Endothelial cell of umbilical vein (primary cell): ENCODE measurements around the gene VPS51. TPM values are rescaled to one million over a fixed set of nuclear protein-coding genes. Genes with fewer than 3 reads are reported as not detected.

Experiments
- BruUV-seq: library from RNA; stranded (reverse); fragments of 400-500 nt; replicated peaks from 2 replicates; lab custom pipeline; 2021; lab: Mats Ljungman, UMichigan
- CTCF ChIA-PET: fragments of 300-600, 350-600 bp; sonication (Branson Sonifier 250); formaldehyde crosslinking; loops from one replicate; lab custom pipeline; 2021; ENCODE audit warnings: antibody characterized with exemption, inconsistent platforms; lab: Charles Lee
- POLR2A ChIA-PET: fragments of 300-600, 350-600 bp; sonication (Branson Sonifier 250); formaldehyde crosslinking; loops from one replicate; lab custom pipeline; 2021; ENCODE audit warnings: antibody characterized with exemption, inconsistent platforms; lab: Charles Lee
- DNase-seq: peaks from one replicate; pipeline ENCODE4 v3.0.0-alpha.2; 2011; ENCODE audit warnings: low read depth, low spot score
- FAIRE-seq: peaks from 2 replicates; lab custom pipeline; 2011; peaks lifted over from hg19 to GRCh38; lab: Jason Lieb, UNC
- H2AFZ ChIP-seq: 2 replicates; pipeline ENCODE4 v1.6.0; 2012; ENCODE audit warnings: low read depth, low read length, control low read depth, inconsistent platforms
- H3K27ac ChIP-seq: 2 replicates; pipeline ENCODE4 v1.5.1; 2011; ENCODE audit warnings: low read depth, mild to moderate bottlenecking, control low read depth, low read length, moderate library complexity; ENCODE audit not compliant: insufficient read depth
- H3K27me3 ChIP-seq, 2 experiments: 2 replicates each; pipeline versions ENCODE4 v1.6.0 to v1.6.1; 2011; ENCODE audit warnings: low read length in 2 of 2, mixed read lengths in 1 of 2; ENCODE audit not compliant: control insufficient read depth in 2 of 2, insufficient read depth in 2 of 2
- H3K36me3 ChIP-seq, 2 experiments: 2 replicates in 1 of 2; 3 replicates in 1 of 2; pipeline ENCODE4 v1.5.1; 2011; ENCODE audit warnings: low read length in 2 of 2, mild to moderate bottlenecking in 1 of 2, moderate library complexity in 1 of 2; ENCODE audit not compliant: control insufficient read depth in 2 of 2, insufficient read depth in 2 of 2; ENCODE audit errors: extremely low read depth in 1 of 2
- H3K4me1 ChIP-seq: 3 replicates; pipeline ENCODE4 v1.5.1; 2011; ENCODE audit warnings: mild to moderate bottlenecking, low read length; ENCODE audit not compliant: control insufficient read depth, insufficient read depth; ENCODE audit errors: extremely low read depth
- H3K4me2 ChIP-seq: 2 replicates; pipeline ENCODE4 v1.6.1; 2011; ENCODE audit warnings: low read length, control low read depth, mixed read lengths; ENCODE audit not compliant: insufficient read depth
- H3K4me3 ChIP-seq, 3 experiments: fragments of 200-600 bp in 1 of 3; sonication (generic), shearing (Covaris generic) in 1 of 3; replicated peaks in 1 of 3; 2 replicates each; pipeline ENCODE4 v1.5.1; 2011 to 2016; ENCODE audit warnings: control low read depth in 3 of 3, low read length in 3 of 3, mild to moderate bottlenecking in 2 of 3, inconsistent platforms in 1 of 3, low read depth in 1 of 3, moderate library complexity in 1 of 3; ENCODE audit not compliant: insufficient read depth in 1 of 3
- H3K79me2 ChIP-seq: 2 replicates; pipeline ENCODE4 v1.6.0; 2012; ENCODE audit warnings: low read length, inconsistent platforms; ENCODE audit not compliant: control insufficient read depth, insufficient read depth
- H3K9ac ChIP-seq: replicated peaks from 2 replicates; pipeline ENCODE3; 2011; ENCODE audit warnings: low read length, control low read depth; ENCODE audit not compliant: insufficient read depth; ENCODE audit errors: extremely low read depth
- H3K9me1 ChIP-seq: replicated peaks from 3 replicates; pipeline ENCODE4 v1.6.0; 2011; ENCODE audit warnings: mild to moderate bottlenecking, low read length; ENCODE audit not compliant: control insufficient read depth, insufficient read depth; ENCODE audit errors: extremely low read depth
- H3K9me3 ChIP-seq: replicated peaks from 2 replicates; pipeline ENCODE4 v1.5.1; 2012; ENCODE audit warnings: low read length, inconsistent platforms; ENCODE audit not compliant: control insufficient read depth, insufficient read depth
- H4K20me1 ChIP-seq: replicated peaks from 2 replicates; pipeline ENCODE3; 2011; ENCODE audit warnings: mild to moderate bottlenecking, low read length; ENCODE audit not compliant: control insufficient read depth, insufficient read depth; ENCODE audit errors: extremely low read depth
- EZH2 ChIP-seq: IDR thresholded peaks from 2 replicates; pipeline ENCODE4 v1.6.1; 2012; ENCODE audit warnings: borderline replicate concordance, low read depth, mild to moderate bottlenecking, moderate library complexity, low read length, inconsistent platforms; ENCODE audit not compliant: severe bottlenecking
- GATA2 ChIP-seq: IDR thresholded peaks from 2 replicates; pipeline ENCODE4 v1.7.0; 2011; ENCODE audit warnings: low read depth, mild to moderate bottlenecking, moderate library complexity, mixed read lengths, low read length; ENCODE audit not compliant: insufficient read length, insufficient read depth
- JUN ChIP-seq: IDR thresholded peaks from 2 replicates; pipeline ENCODE4 v1.6.1; 2011; ENCODE audit warnings: borderline replicate concordance, low read depth; ENCODE audit not compliant: insufficient read length, insufficient read depth
- MAX ChIP-seq: IDR thresholded peaks from 2 replicates; pipeline ENCODE4 v1.6.1; 2011; ENCODE audit not compliant: insufficient read depth, insufficient read length
- MYC ChIP-seq: IDR thresholded peaks from one replicate; pipeline ENCODE4 v1.6.1; 2011; ENCODE audit warnings: mild to moderate bottlenecking, low read depth, low read length
- POLR2A ChIP-seq: IDR thresholded peaks from 2 replicates; pipeline ENCODE4 v1.6.1; 2012; ENCODE audit warnings: low read depth, mild to moderate bottlenecking, control low read depth, low read length
- POLR2AphosphoS5 ChIP-seq: IDR thresholded peaks from 2 replicates; pipeline ENCODE4 v1.6.1; 2012; ENCODE audit warnings: low read depth, mild to moderate bottlenecking, control low read depth, low read length, moderate library complexity; ENCODE audit not compliant: insufficient read depth
- dilution Hi-C: fragments of 300-500 bp; cut with MboI; formaldehyde crosslinking; loops from one replicate; pipeline ENCODE4 v1.15.0; 2019; ENCODE audit warnings: low sequenced_read_pairs; ENCODE audit not compliant: extremely low pct_ligation_motif_present
- intact Hi-C: fragments of 100-400 bp; cut with micrococcal nuclease; formaldehyde crosslinking; loops from one replicate; pipeline ENCODE4 v1.10.0; 2022
- polyA plus RNA-seq, 4 experiments: library from polyadenylated mRNA; depleted of rRNA in 3 of 4; stranded (reverse) in 3 of 4; unstranded in 1 of 4; fragments of >200 nt; gene quantifications; 2 replicates each; pipeline versions ENCODE4 v1.2.1 to v1.2.3, GENCODE V29; 2011 to 2012; ENCODE audit warnings: missing spikeins in 1 of 4
- total RNA-seq: library from RNA; stranded (reverse); gene quantifications from 2 replicates; pipeline ENCODE4 v1.2.3, GENCODE V29; 2021
- TF ChIP-seq, protein P1 (sequence below), 2 donors: IDR thresholded peaks; 1 replicate in 1 of 2; 2 replicates in 1 of 2; pipeline ENCODE4 v1.5.1; 2011; ENCODE audit warnings: low read length in 2 of 2, mild to moderate bottlenecking in 2 of 2, moderate library complexity in 2 of 2, control low read depth in 1 of 2, inconsistent platforms in 1 of 2, low read depth in 1 of 2; ENCODE audit not compliant: insufficient read depth in 1 of 2; ENCODE audit errors: extremely low read depth in 1 of 2

Gene VPS51
- total and polyA plus RNA-seq, 2 donors (not counting 3 experiments of a cell fraction or from before 2014, with no cell fraction given): 108 to 146 TPM

DNA sequence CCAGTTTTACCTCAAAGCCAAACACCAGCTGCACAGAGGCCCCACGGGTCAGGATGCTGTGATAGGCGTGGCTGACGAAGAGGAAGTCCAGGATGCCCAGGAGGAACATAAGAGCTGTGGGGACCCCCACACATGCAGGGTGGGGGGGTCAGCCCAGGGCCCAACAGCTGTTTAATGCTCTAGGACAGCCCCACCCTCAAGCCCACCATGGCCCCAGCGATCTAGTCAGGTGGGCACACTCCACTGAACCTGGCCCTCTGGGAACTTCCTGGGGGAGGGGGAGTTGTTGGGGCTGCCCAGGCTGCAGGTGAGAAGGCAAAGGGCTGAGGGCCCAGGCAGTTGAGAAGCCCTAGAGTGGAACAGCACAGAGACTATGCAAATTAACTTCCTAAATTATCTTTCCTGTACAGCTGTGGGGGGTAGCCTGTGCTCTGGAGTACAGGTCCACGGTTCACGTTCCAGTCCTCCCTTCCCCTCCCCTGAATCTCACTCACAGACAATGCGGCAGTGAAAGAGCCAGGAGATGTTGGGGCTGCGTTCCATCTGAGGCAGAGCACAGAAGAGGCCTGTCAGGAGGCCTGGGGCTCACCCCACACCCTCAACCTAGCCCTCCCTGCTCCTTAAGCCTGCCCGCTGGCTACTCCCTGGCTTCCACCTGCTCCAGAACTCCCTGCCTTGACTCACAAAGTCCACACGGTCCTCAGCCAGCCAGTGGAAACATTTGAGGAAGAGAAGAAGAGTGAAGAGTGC, 36.4 kb downstream of the VPS51 start:
- ChIA-PET POLR2A (no interaction called here), CTCF (interaction anchor here (1.1 to 4.0 kb wide), 4 partner anchors 15 to 197 kb away, joined by 3 to 27 read pairs (median 6); partner anchors contain the start of genes CAPN1 and ZNHIT2)
- Histone ChIP-seq H3K9me3 (no peaks in the 10 kb centered on the region), H3K4me3 (no peak overlapping the region), H3K4me1 (peaks cover 12% of the 10 kb centered on the region), H3K4me2 (no peak overlapping the region), H3K27ac (no peak overlapping the region), H2AFZ (no peak overlapping the region), H4K20me1 (no peaks in the 10 kb centered on the region), H3K9ac (no peak overlapping the region), H3K79me2 (peaks cover 14% of the 10 kb centered on the region), H3K9me1 (no peaks in the 10 kb centered on the region), H3K27me3 (no peaks in the 10 kb centered on the region), H3K36me3 (peaks cover 7 to 42% of the 10 kb centered on the region in 2 experiments)
- DNase-seq (no peak), FAIRE-seq (no peak)
- dilution Hi-C loops (no loop called here), intact Hi-C loops (no loop called here)
- TF ChIP-seq EZH2 (no peak), GATA2 (no peak), MAX (no peak), POLR2AphosphoS5 (no peak), MYC (no peak), POLR2A (no peak), JUN (no peak)
- TF ChIP-seq, protein P1, sequence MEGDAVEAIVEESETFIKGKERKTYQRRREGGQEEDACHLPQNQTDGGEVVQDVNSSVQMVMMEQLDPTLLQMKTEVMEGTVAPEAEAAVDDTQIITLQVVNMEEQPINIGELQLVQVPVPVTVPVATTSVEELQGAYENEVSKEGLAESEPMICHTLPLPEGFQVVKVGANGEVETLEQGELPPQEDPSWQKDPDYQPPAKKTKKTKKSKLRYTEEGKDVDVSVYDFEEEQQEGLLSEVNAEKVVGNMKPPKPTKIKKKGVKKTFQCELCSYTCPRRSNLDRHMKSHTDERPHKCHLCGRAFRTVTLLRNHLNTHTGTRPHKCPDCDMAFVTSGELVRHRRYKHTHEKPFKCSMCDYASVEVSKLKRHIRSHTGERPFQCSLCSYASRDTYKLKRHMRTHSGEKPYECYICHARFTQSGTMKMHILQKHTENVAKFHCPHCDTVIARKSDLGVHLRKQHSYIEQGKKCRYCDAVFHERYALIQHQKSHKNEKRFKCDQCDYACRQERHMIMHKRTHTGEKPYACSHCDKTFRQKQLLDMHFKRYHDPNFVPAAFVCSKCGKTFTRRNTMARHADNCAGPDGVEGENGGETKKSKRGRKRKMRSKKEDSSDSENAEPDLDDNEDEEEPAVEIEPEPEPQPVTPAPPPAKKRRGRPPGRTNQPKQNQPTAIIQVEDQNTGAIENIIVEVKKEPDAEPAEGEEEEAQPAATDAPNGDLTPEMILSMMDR (IDR thresholded peaks at IDR 0.05; ENCODE audit: extremely low read depth in 1 of 2, insufficient read depth in 1 of 2, low read depth in 1 of 2, low read length in 2 of 2): no peak
- BruUV-seq: no TSS peak
